Lung (tissue), 12 donors: ENCODE measurements around the gene POLR2C. TPM values are rescaled to one million over a fixed set of nuclear protein-coding genes. Genes with fewer than 3 reads are reported as not detected.

Experiments used
- ATAC-seq: fragments of 200-7000 bp; cut with Tn5 transposase; one replicate; pipeline ENCODE4 v1.9.1; 2020; ENCODE audit warnings: moderate number of reproducible peaks; ENCODE audit not compliant: insufficient read depth, low FRiP score
- DNase-seq, 3 donors: peaks; one replicate each; pipeline ENCODE4 v3.0.0-alpha.2; 2013 to 2017
- H3K27ac ChIP-seq, 2 donors: one replicate each; pipeline ENCODE4 v1.5.1; 2013; ENCODE audit warnings: mild to moderate bottlenecking in 2 of 2, moderate library complexity in 2 of 2, control low read depth in 1 of 2, inconsistent platforms in 1 of 2, low read depth in 1 of 2, low read length in 1 of 2
- H3K27me3 ChIP-seq, 3 donors: one replicate each; pipeline ENCODE4 v1.5.1; 2013; ENCODE audit warnings: low read length in 2 of 3; ENCODE audit not compliant: control insufficient read depth in 3 of 3, insufficient read depth in 3 of 3
- H3K36me3 ChIP-seq, 4 donors: one replicate each; pipeline ENCODE4 v1.5.1; 2013; ENCODE audit warnings: low read length in 4 of 4, mild to moderate bottlenecking in 1 of 4, moderate library complexity in 1 of 4; ENCODE audit not compliant: control insufficient read depth in 4 of 4, insufficient read depth in 4 of 4
- H3K4me1 ChIP-seq, 5 donors: one replicate each; pipeline ENCODE4 v1.5.1; 2013; ENCODE audit warnings: low read length in 5 of 5, mild to moderate bottlenecking in 2 of 5, moderate library complexity in 1 of 5; ENCODE audit not compliant: control insufficient read depth in 5 of 5, insufficient read depth in 5 of 5
- H3K4me3 ChIP-seq: one replicate; pipeline ENCODE4 v1.5.1; 2013; ENCODE audit warnings: mild to moderate bottlenecking, control low read depth, moderate library complexity
- H3K9ac ChIP-seq, 2 donors: one replicate each; pipeline ENCODE4 v1.5.1; 2013; ENCODE audit warnings: low read length in 2 of 2, control low read depth in 1 of 2; ENCODE audit not compliant: insufficient read depth in 1 of 2
- H3K9me3 ChIP-seq, 4 donors: one replicate each; pipeline ENCODE4 v1.5.1; 2013; ENCODE audit warnings: low read length in 3 of 4, mild to moderate bottlenecking in 1 of 4, moderate library complexity in 1 of 4; ENCODE audit not compliant: control insufficient read depth in 4 of 4, insufficient read depth in 3 of 4
- WGBS, 2 donors: extraction: QIAGEN DNeasy Blood & Tissue Kit; methylation state at CpG; one replicate each; pipeline ENCODE4 v1.1.7; 2013; 5-methylcytosine and 5-hydroxymethylcytosine counted together
- polyA plus RNA-seq, 2 donors: library from polyadenylated mRNA; stranded (reverse); fragments of 200-250 nt; gene quantifications; one replicate each; pipeline ENCODE4 v1.2.1, GENCODE V29; 2013
- total RNA-seq, 2 donors: library from RNA; depleted of rRNA in 1 of 2; stranded (reverse); fragments of >200 nt in 1 of 2; gene quantifications; one replicate each; pipeline ENCODE4 v1.2.1, GENCODE V29; 2014 to 2021
- TF ChIP-seq, protein P1 (sequence below): IDR thresholded peaks from 2 replicates; pipeline ENCODE4 v1.5.1; 2012; ENCODE audit warnings: mild to moderate bottlenecking; ENCODE audit errors: control extremely low read depth, extremely low read depth
- donor health status: control.
- donor health status: control.
- donor health status: Bipolar disorder and iron deficiency.
- donor health status: healthy.
- donor health status: DM: yes; HTN: yes; CAD: no.

POLR2C gene
- total and polyA plus RNA-seq, 4 donors, result 65.8 to 124 (median 82.5) TPM

DNA sequence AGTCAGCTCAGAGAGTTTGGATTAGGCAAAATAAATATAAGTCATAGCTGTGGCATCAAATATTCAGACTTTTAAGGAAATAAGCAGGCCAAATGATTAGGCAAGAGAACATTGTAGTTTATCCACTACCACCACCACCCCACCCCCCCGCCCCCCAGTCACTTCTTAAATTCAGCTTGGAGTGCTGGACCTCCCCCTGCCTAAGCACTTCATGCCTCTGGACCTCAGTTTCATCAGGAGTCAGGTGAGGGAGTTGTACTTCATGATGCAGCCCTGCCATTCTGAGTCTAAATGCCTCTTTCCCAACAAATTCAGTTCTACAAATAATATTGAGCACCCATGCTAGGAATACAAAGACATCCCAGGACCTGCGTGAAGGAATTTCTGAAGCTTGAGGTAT is 2.0 kb downstream of the POLR2C start:
- TF ChIP-seq, protein P1, sequence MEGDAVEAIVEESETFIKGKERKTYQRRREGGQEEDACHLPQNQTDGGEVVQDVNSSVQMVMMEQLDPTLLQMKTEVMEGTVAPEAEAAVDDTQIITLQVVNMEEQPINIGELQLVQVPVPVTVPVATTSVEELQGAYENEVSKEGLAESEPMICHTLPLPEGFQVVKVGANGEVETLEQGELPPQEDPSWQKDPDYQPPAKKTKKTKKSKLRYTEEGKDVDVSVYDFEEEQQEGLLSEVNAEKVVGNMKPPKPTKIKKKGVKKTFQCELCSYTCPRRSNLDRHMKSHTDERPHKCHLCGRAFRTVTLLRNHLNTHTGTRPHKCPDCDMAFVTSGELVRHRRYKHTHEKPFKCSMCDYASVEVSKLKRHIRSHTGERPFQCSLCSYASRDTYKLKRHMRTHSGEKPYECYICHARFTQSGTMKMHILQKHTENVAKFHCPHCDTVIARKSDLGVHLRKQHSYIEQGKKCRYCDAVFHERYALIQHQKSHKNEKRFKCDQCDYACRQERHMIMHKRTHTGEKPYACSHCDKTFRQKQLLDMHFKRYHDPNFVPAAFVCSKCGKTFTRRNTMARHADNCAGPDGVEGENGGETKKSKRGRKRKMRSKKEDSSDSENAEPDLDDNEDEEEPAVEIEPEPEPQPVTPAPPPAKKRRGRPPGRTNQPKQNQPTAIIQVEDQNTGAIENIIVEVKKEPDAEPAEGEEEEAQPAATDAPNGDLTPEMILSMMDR, result no peak
- H3K9me3 ChIP-seq, result no peaks in the 10 kb centered on the region
- H3K4me3 ChIP-seq, result no peak overlapping the region
- WGBS, 2 donors, result 75 to 81% methylated on average over 2 of the region's 2 CpGs
- H3K27ac ChIP-seq, result no peak overlapping the region
- ATAC-seq (no peak), DNase-seq (no peak)
- H3K4me1 ChIP-seq, result peaks cover 0 to 12% (median 4%) of the 10 kb centered on the region in 5 donors
- no peak overlapping the region for H3K9ac ChIP-seq
- no peaks in the 10 kb centered on the region for H3K27me3 ChIP-seq
- H3K36me3 ChIP-seq, result peaks cover 20 to 46% (median 32%) of the 10 kb centered on the region in 4 donors

DNA sequence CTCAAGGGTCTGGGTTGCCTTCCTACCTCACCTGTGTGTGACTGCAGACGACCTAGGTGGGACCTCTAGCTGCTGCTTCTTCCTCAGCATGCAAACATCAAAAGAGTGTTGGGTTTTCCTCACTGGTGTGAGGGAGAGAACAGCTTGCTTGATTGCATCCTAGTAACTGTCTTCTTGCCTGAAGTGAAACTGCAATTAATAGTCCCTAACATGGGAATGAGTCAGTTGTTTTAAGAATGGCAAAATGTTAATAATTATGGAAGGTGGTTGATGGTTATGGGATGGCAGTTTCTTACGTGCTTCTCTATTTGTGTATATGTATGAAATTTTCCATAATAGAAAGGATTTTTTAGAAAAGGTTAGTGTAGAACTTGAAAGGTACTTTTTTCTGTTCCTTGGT is 5.9 kb downstream of the POLR2C start:
- Histone ChIP-seq H3K27me3 (no peaks in the 10 kb centered on the region), H3K4me3 (no peak overlapping the region), H3K36me3 (peaks cover 29 to 59% (median 52%) of the 10 kb centered on the region in 4 donors), H3K9me3 (no peaks in the 10 kb centered on the region), H3K27ac (no peak overlapping the region), H3K4me1 (peaks cover 0 to 15% (median 10%) of the 10 kb centered on the region in 5 donors), H3K9ac (no peak overlapping the region)
- DNase-seq (no peak), ATAC-seq (no peak)
- WGBS, 2 donors, result 91 to 95% methylated on average over 2 of the region's 2 CpGs
- TF ChIP-seq, protein P1, result no peak

DNA sequence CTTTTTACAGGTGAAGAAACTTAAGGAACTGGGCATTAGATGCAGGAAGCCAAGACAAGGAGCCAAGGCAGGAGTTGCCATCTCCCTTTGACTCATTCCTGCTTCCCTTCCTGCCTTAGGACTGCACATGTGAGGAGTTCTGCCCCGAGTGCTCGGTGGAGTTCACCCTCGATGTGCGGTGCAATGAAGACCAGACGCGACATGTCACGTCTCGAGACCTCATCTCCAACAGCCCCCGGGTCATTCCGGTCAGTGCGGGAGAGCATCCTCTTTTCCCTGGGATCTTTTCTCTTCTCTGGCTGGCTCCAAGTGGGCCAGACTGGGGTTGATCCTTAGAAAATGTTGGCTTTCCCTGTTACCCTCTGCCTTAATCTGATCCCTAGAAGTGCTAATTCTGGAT is 6.6 kb downstream of the POLR2C start:
- peaks cover 0 to 12% (median 8%) of the 10 kb centered on the region in 5 donors for H3K4me1 ChIP-seq
- ATAC-seq, result no peak
- no peak overlapping the region for H3K27ac ChIP-seq
- no peak for DNase-seq
- no peaks in the 10 kb centered on the region for H3K9me3 ChIP-seq
- peaks cover 29 to 62% (median 56%) of the 10 kb centered on the region in 4 donors for H3K36me3 ChIP-seq
- no peaks in the 10 kb centered on the region for H3K27me3 ChIP-seq
- TF ChIP-seq, protein P1, result no peak
- no peak overlapping the region for H3K4me3 ChIP-seq
- H3K9ac ChIP-seq, result no peak overlapping the region
- WGBS, 2 donors, result 87 to 94% methylated on average over 11 of the region's 11 CpGs

DNA sequence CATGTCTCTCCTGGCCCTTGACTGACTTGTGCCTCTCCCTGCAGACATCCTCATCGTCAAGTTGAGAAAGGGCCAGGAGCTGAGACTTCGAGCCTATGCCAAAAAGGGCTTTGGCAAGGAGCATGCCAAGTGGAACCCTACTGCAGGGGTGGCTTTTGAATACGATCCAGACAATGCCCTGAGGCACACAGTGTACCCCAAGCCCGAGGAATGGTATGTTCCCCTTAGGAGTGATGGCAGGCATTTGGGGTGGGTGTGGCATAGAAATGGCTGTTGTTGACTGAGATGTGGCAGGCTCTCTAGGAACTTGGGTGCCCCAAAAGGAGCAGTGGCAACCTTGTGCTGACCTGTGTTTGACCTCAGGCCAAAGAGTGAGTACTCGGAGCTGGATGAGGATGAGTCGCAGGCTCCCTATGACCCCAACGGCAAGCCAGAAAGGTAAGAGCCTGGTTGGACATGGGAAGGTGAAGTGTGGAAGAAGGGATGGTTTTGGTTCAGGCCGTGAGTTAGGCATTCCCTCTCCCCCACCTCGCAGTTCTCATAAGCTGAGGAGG is 7.5 kb downstream of the POLR2C start:
- H3K9ac ChIP-seq, result no peak overlapping the region

More for the DNA sequence above, 7.5 kb downstream of the POLR2C start:
- peaks cover 29 to 63% (median 58%) of the 10 kb centered on the region in 4 donors for H3K36me3 ChIP-seq
- ATAC-seq (no peak), DNase-seq (no peak)
- TF ChIP-seq, protein P1, result no peak
- H3K27ac ChIP-seq, result peak overlapping the region in 1 of 2 donors; percentile 55
- H3K27me3 ChIP-seq, result no peaks in the 10 kb centered on the region
- H3K9me3 ChIP-seq, result no peaks in the 10 kb centered on the region
- H3K4me3 ChIP-seq, result no peak overlapping the region
- WGBS, 2 donors, result 77 to 85% methylated on average over 9 of the region's 9 CpGs
- peaks cover 0 to 12% (median 5%) of the 10 kb centered on the region in 5 donors for H3K4me1 ChIP-seq
